CMK (cell line): ENCODE data around the gene PEMT.

ENCODE experiments used
- DNase-seq: peaks from one replicate; pipeline ENCODE4 v3.0.0-alpha.2; 2010; ENCODE audit warnings: low read depth

Gene PEMT

GRCh38 chr17:17605083-17605728 is 13.7 kb upstream of the PEMT start:
- no peak for DNase-seq

- DNase-seq: no peak
Measured at GRCh38 chr17:17603895-17604225, 12.4 kb upstream of the PEMT start.

GRCh38 chr17:17603178-17603894 is 11.8 kb upstream of the PEMT start:
- no peak for DNase-seq

GRCh38 chr17:17599965-17600364 is 8.5 kb upstream of the PEMT start:
- DNase-seq: no peak

GRCh38 chr17:17598003-17598402 is 6.5 kb upstream of the PEMT start:
- DNase-seq: no peak

GRCh38 chr17:17595755-17596154 is 4.2 kb upstream of the PEMT start:
- no peak for DNase-seq

- no peak for DNase-seq
Measured at GRCh38 chr17:17593222-17593620, 1.7 kb upstream of the PEMT start.

GRCh38 chr17:17590883-17591354 is 589 bp downstream of the PEMT start:
- no peak for DNase-seq

- no peak for DNase-seq
Measured at GRCh38 chr17:17590141-17590751, 1.3 kb downstream of the PEMT start.

GRCh38 chr17:17587614-17588337 is 3.7 kb downstream of the PEMT start:
- no peak for DNase-seq

- DNase-seq: no peak
Measured at GRCh38 chr17:17582372-17582771, 9.1 kb downstream of the PEMT start.

- no peak for DNase-seq
Measured at GRCh38 chr17:17581509-17581908, 10.0 kb downstream of the PEMT start.

GRCh38 chr17:17580662-17581470 is 10.6 kb downstream of the PEMT start:
- DNase-seq: no peak

GRCh38 chr17:17579691-17580090 is 11.8 kb downstream of the PEMT start:
- DNase-seq: no peak

GRCh38 chr17:17577373-17577772 is 14.1 kb downstream of the PEMT start:
- DNase-seq: no peak

- no peak for DNase-seq
Measured at GRCh38 chr17:17576772-17577234, 14.7 kb downstream of the PEMT start.

GRCh38 chr17:17575360-17576251 is 15.9 kb downstream of the PEMT start:
- DNase-seq: no peak

GRCh38 chr17:17573912-17574311 is 17.6 kb downstream of the PEMT start:
- DNase-seq: no peak

GRCh38 chr17:17572010-17572785 is 19.3 kb downstream of the PEMT start:
- no peak for DNase-seq
